Fibroblast of the conjunctiva (primary cell): Measurements from ENCODE around the gene CLIC3.
"Not testable (repeated sequence)": the region's sequence is repeated elsewhere in the genome, so short reads cannot be mapped to it uniquely, and the experiment has no call there.

Source experiments
- DNase-seq: peaks from one replicate; pipeline ENCODE4 v3.0.0-alpha.2; 2010; ENCODE audit warnings: low read depth

CLIC3 gene

GRCh38 chr9:137017071-137017470 is 20.7 kb upstream of the CLIC3 start:
- no peak for DNase-seq

GRCh38 chr9:137016436-137016835 is 20.1 kb upstream of the CLIC3 start:
- no peak for DNase-seq

GRCh38 chr9:137015976-137016375 is 19.6 kb upstream of the CLIC3 start:
- no peak for DNase-seq

- DNase-seq, result no peak
Measured at GRCh38 chr9:137015540-137015930, 19.2 kb upstream of the CLIC3 start.

GRCh38 chr9:137014776-137015539 is 18.6 kb upstream of the CLIC3 start:
- DNase-seq, result no peak

GRCh38 chr9:137014166-137014565 is 17.8 kb upstream of the CLIC3 start:
- DNase-seq, result no peak

GRCh38 chr9:137013571-137013940 is 17.2 kb upstream of the CLIC3 start:
- DNase-seq, result no peak

- no peak for DNase-seq
Measured at GRCh38 chr9:137012694-137013570, 16.6 kb upstream of the CLIC3 start.

GRCh38 chr9:137011907-137012675 is 15.7 kb upstream of the CLIC3 start:
- no peak for DNase-seq

GRCh38 chr9:137011156-137011555 is 14.8 kb upstream of the CLIC3 start:
- DNase-seq, result no peak

GRCh38 chr9:137009938-137010732 is 13.8 kb upstream of the CLIC3 start:
- no peak for DNase-seq

GRCh38 chr9:137009217-137009616 is 12.8 kb upstream of the CLIC3 start:
- no peak for DNase-seq

- DNase-seq, result no peak
Measured at GRCh38 chr9:137008312-137008711, 11.9 kb upstream of the CLIC3 start.

GRCh38 chr9:137007816-137008270 is 11.5 kb upstream of the CLIC3 start:
- no peak for DNase-seq

GRCh38 chr9:137007108-137007815 is 10.9 kb upstream of the CLIC3 start:
- no peak for DNase-seq

- no peak for DNase-seq
Measured at GRCh38 chr9:137006116-137007003, 10.0 kb upstream of the CLIC3 start.

- not testable (repeated sequence) for DNase-seq
Measured at GRCh38 chr9:137004285-137004684, 7.9 kb upstream of the CLIC3 start.

GRCh38 chr9:137002646-137003041 is 6.3 kb upstream of the CLIC3 start:
- DNase-seq, result no peak

GRCh38 chr9:137001857-137002645 is 5.7 kb upstream of the CLIC3 start:
- no peak for DNase-seq
